ENCODE results near the gene ICAM2. TPM values are rescaled to one million over a fixed set of nuclear protein-coding genes. Genes with fewer than 3 reads are reported as not detected.

ICAM2 gene
- total and polyA plus RNA-seq, 9 donors = 6.8 to 34.2 (median 19.9) TPM

DNA sequence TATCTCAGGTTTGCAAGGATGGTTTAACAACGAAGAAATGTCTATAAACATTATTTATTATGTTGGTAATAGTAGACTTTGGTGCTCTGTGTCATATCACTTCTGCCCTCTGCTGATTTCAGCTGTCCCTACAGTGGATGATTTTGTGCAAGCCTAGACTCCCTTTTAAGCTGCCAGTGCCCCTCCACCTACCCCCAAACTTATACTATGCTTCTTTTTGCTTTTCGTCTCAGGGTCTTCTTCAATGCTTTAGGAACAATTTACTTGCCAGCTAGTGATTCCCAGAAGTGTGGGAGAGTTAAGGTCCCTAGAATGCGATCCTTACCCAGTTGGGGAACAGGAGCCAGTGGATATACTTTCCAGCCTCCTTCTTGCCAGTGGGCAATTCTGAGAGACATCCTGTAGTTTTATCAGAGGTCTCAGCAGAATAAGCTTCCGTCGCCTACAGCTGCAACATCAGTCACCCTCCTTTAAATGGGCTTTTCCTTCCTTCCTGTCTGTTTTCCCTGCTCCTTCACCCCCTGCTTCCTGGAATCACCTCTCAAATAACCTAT, 4.1 kb downstream of the ICAM2 start:
- no peak for DNase-seq
- Histone ChIP-seq H3K9me3 (no peaks in the 10 kb centered on the region), H3K4me1 (ENCODE audit: insufficient read depth) (no peaks in the 10 kb centered on the region), H3K27me3 (no peaks in the 10 kb centered on the region), H3K27ac (no peak overlapping the region), H3K36me3 (no peaks in the 10 kb centered on the region), H3K4me3 (no peak overlapping the region)
- intact Hi-C loops (cut with DNase I) = no loop called here
- TF ChIP-seq POLR2A (IDR thresholded peaks at IDR 0.05) (no peak), EP300 (IDR thresholded peaks at IDR 0.05) (no peak)
- TF ChIP-seq, protein P1, sequence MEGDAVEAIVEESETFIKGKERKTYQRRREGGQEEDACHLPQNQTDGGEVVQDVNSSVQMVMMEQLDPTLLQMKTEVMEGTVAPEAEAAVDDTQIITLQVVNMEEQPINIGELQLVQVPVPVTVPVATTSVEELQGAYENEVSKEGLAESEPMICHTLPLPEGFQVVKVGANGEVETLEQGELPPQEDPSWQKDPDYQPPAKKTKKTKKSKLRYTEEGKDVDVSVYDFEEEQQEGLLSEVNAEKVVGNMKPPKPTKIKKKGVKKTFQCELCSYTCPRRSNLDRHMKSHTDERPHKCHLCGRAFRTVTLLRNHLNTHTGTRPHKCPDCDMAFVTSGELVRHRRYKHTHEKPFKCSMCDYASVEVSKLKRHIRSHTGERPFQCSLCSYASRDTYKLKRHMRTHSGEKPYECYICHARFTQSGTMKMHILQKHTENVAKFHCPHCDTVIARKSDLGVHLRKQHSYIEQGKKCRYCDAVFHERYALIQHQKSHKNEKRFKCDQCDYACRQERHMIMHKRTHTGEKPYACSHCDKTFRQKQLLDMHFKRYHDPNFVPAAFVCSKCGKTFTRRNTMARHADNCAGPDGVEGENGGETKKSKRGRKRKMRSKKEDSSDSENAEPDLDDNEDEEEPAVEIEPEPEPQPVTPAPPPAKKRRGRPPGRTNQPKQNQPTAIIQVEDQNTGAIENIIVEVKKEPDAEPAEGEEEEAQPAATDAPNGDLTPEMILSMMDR (IDR thresholded peaks at IDR 0.05) = no peak
- 49 to 51% (median 51%) methylated on average over 5 of the region's 5 CpGs for WGBS, 3 donors

- no peaks in the 10 kb centered on the region for H3K36me3 ChIP-seq
- WGBS, 3 donors = 86 to 96% (median 92%) methylated on average over 6 of the region's 6 CpGs
- H3K4me3 ChIP-seq = no peak overlapping the region
- no peak for DNase-seq
- no peak overlapping the region for H3K27ac ChIP-seq
- H3K4me1 ChIP-seq (ENCODE audit: insufficient read depth) = no peaks in the 10 kb centered on the region
- no peaks in the 10 kb centered on the region for H3K9me3 ChIP-seq
- no peaks in the 10 kb centered on the region for H3K27me3 ChIP-seq
- TF ChIP-seq POLR2A (IDR thresholded peaks at IDR 0.05) (no peak), EP300 (IDR thresholded peaks at IDR 0.05) (no peak)
- TF ChIP-seq, protein P1 (IDR thresholded peaks at IDR 0.05) = no peak
- intact Hi-C loops (cut with DNase I) = no loop called here
These were observed 5.0 kb downstream of the ICAM2 start for GRCh38 chr17:64015447-64015846.

GRCh38 chr17:64009571-64010402, 10.6 kb downstream of the ICAM2 start:
- Histone ChIP-seq H3K4me1 (ENCODE audit: insufficient read depth) (no peaks in the 10 kb centered on the region), H3K27me3 (no peaks in the 10 kb centered on the region), H3K9me3 (no peaks in the 10 kb centered on the region), H3K27ac (no peak overlapping the region), H3K36me3 (no peaks in the 10 kb centered on the region), H3K4me3 (no peak overlapping the region)
- DNase-seq = no peak
- 60 to 65% (median 64%) methylated on average over 8 of the region's 8 CpGs for WGBS, 3 donors
- intact Hi-C loops (cut with DNase I) = no loop called here
- TF ChIP-seq EP300 (IDR thresholded peaks at IDR 0.05) (no peak), POLR2A (IDR thresholded peaks at IDR 0.05) (no peak)
- TF ChIP-seq, protein P1 (IDR thresholded peaks at IDR 0.05) = no peak

DNA sequence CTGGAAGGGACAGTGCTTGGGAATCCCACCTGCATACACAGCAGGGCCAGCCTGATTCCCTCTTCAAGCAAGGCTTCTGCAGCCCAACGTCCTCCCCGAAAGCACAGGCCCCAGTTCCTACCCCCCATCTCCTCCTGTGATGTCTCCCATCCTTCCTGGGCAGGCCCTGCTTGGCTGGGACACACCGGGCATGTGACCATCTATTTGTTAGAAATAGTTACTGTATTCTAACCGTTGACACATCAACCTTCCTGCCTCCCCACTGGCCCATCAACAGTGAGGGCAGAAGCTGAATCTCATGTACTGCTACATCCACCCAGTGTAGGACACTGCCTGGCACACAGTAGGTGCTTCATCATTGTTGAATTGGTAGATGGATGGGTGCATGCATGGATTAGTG, 11.6 kb downstream of the ICAM2 start:
- H3K27ac ChIP-seq = no peak overlapping the region
- intact Hi-C loops (cut with DNase I) = no loop called here

More for the DNA sequence above, 11.6 kb downstream of the ICAM2 start:
- DNase-seq = no peak
- H3K9me3 ChIP-seq = no peaks in the 10 kb centered on the region
- H3K27me3 ChIP-seq = no peaks in the 10 kb centered on the region
- no peak for TF ChIP-seq POLR2A (IDR thresholded peaks at IDR 0.05)
- no peak for TF ChIP-seq EP300 (IDR thresholded peaks at IDR 0.05)
- TF ChIP-seq, protein P1 (IDR thresholded peaks at IDR 0.05) = no peak
- WGBS, 3 donors = 69 to 77% (median 71%) methylated on average over 4 of the region's 4 CpGs
- no peaks in the 10 kb centered on the region for H3K36me3 ChIP-seq
- H3K4me1 ChIP-seq (ENCODE audit: insufficient read depth) = no peaks in the 10 kb centered on the region
- no peak overlapping the region for H3K4me3 ChIP-seq

All from ovary (tissue), 9 donors.